HepG2 (cell line): ENCODE measurements around the gene PFN4. TPM values are rescaled to one million over a fixed set of nuclear protein-coding genes. Genes with fewer than 3 reads are reported as not detected.

Experiments used
- CBX5 ChIP-seq: sonication (generic); formaldehyde crosslinking; IDR thresholded peaks from 2 replicates; pipeline ENCODE4 v1.4.0; 2020; ENCODE audit warnings: missing genetic modification reagents, borderline replicate concordance
- ELK4 ChIP-seq: sonication (generic); formaldehyde crosslinking; IDR thresholded peaks from 2 replicates; pipeline ENCODE4 v1.9.0; 2021; ENCODE audit warnings: missing genetic modification reagents, borderline replicate concordance
- GRHL1 ChIP-seq: sonication (generic); formaldehyde crosslinking; conservative IDR thresholded peaks from 2 replicates; pipeline ENCODE4 v1.8.0; 2022; ENCODE audit warnings: missing genetic modification reagents
- IRF9 ChIP-seq: sonication (generic); formaldehyde crosslinking; IDR thresholded peaks from 2 replicates; pipeline ENCODE4 v1.8.0; 2022; ENCODE audit warnings: missing genetic modification reagents, mild to moderate bottlenecking, borderline replicate concordance
- PBX3 ChIP-seq: sonication (generic); formaldehyde crosslinking; IDR thresholded peaks from 2 replicates; pipeline ENCODE4 v1.8.1; 2023; ENCODE audit warnings: missing genetic modification reagents, inconsistent platforms, borderline replicate concordance
- PLSCR1 ChIP-seq: sonication (generic); formaldehyde crosslinking; IDR thresholded peaks from 2 replicates; pipeline ENCODE4 v1.5.0; 2020; ENCODE audit warnings: missing genetic modification reagents, mild to moderate bottlenecking, borderline replicate concordance
- RNF2 ChIP-seq: fragments of 450-650 bp; conservative IDR thresholded peaks from 2 replicates; pipeline ENCODE4 v1.6.1; 2016; ENCODE audit warnings: low read depth
- SNAPC2 ChIP-seq: sonication (generic); formaldehyde crosslinking; IDR thresholded peaks from 2 replicates; pipeline ENCODE4 v1.8.1; 2022; ENCODE audit warnings: mild to moderate bottlenecking, missing genetic modification reagents
- STAG1 ChIP-seq: sonication (generic); formaldehyde crosslinking; IDR thresholded peaks from 2 replicates; pipeline ENCODE4 v1.4.0; 2020; ENCODE audit warnings: missing genetic modification reagents
- STAT5B ChIP-seq: sonication (generic); formaldehyde crosslinking; IDR thresholded peaks from 2 replicates; pipeline ENCODE4 v1.4.0; 2020; ENCODE audit warnings: missing genetic modification reagents
- TRIM24 ChIP-seq: sonication (generic); formaldehyde crosslinking; IDR thresholded peaks from 2 replicates; pipeline ENCODE4 v1.8.0; 2022; ENCODE audit warnings: mild to moderate bottlenecking, missing genetic modification reagents
- ZBTB1 ChIP-seq: sonication (generic); formaldehyde crosslinking; IDR thresholded peaks from 2 replicates; pipeline ENCODE4 v1.4.0; 2020; ENCODE audit warnings: missing genetic modification reagents, borderline replicate concordance
- ZBTB10 ChIP-seq: sonication (generic); formaldehyde crosslinking; IDR thresholded peaks from 2 replicates; pipeline ENCODE4 v1.4.0; 2020; ENCODE audit warnings: missing genetic modification reagents, borderline replicate concordance
- ZFP36L1 ChIP-seq: sonication (generic); formaldehyde crosslinking; IDR thresholded peaks from 2 replicates; pipeline ENCODE4 v1.8.0; 2022; ENCODE audit warnings: mild to moderate bottlenecking, missing genetic modification reagents, moderate library complexity
- ZNF44 ChIP-seq: sonication (generic); formaldehyde crosslinking; IDR thresholded peaks from 2 replicates; pipeline ENCODE4 v1.5.1; 2020; ENCODE audit warnings: mild to moderate bottlenecking, missing genetic modification reagents
- ZNF550 ChIP-seq: sonication (generic); formaldehyde crosslinking; IDR thresholded peaks from 2 replicates; pipeline ENCODE4 v1.4.0; 2020; ENCODE audit warnings: mild to moderate bottlenecking, missing genetic modification reagents, borderline replicate concordance
- ZNF597 ChIP-seq: sonication (generic); formaldehyde crosslinking; IDR thresholded peaks from 2 replicates; pipeline ENCODE4 v1.5.0; 2020; ENCODE audit warnings: missing genetic modification reagents
- ZNF75D ChIP-seq: sonication (generic); formaldehyde crosslinking; IDR thresholded peaks from 2 replicates; pipeline ENCODE4 v1.8.1; 2023; ENCODE audit warnings: missing genetic modification reagents, mild to moderate bottlenecking, borderline replicate concordance
- ZNF768 ChIP-seq: sonication (generic); formaldehyde crosslinking; IDR thresholded peaks from 2 replicates; pipeline ENCODE4 v1.4.0; 2020; ENCODE audit warnings: missing genetic modification reagents
- polyA plus RNA-seq, 8 experiments: library from polyadenylated mRNA; depleted of rRNA in 3 of 8; stranded (reverse) in 7 of 8; unstranded in 1 of 8; fragments of >200 nt; fragmentation: Illumina TruSeq in 4 of 8; extraction: Trizol in 4 of 8; gene quantifications; 2 replicates each; pipeline versions ENCODE4 v1.2.1 to v1.2.3, GENCODE V29; 2011 to 2016; ENCODE audit warnings: low read depth in 4 of 8, missing spikeins in 1 of 8, mixed read lengths in 1 of 8; ENCODE audit not compliant: insufficient read depth in 1 of 8
- total RNA-seq, 5 experiments: library from RNA; depleted of rRNA; stranded (reverse); fragments of >200 nt; fragmentation: Illumina TruSeq; extraction: Trizol; gene quantifications; 2 replicates each; pipeline ENCODE4 v1.2.3, GENCODE V29; 2016; ENCODE audit warnings: low read depth in 1 of 5

PFN4 gene
- total and polyA plus RNA-seq, 2 of the 13 experiments (the other 11 are each of a cell fraction or from before 2014, with no cell fraction given) = 0.12 to 0.20 TPM

GRCh38 chr2:24123922-24124580 lies 917 bp upstream of the PFN4 start (continued):
- TF ChIP-seq IRF9 (CRISPR knock-in tag) (no peak), ZNF597 (CRISPR knock-in tag) (no peak), RNF2 (no peak), PLSCR1 (CRISPR knock-in tag) (no peak), SNAPC2 (CRISPR knock-in tag) (no peak), ELK4 (CRISPR knock-in tag) (no peak), STAG1 (CRISPR knock-in tag) (no peak), ZNF768 (CRISPR knock-in tag) (no peak), ZNF75D (CRISPR knock-in tag) (no peak), ZNF44 (CRISPR knock-in tag) (0 out of 2 replicates have a peak, but pooled peaks have one; percentile 23), ZFP36L1 (CRISPR knock-in tag) (no peak), ZNF550 (CRISPR knock-in tag) (no peak), TRIM24 (no peak), ZBTB10 (no peak), STAT5B (no peak), PBX3 (CRISPR knock-in tag) (no peak), CBX5 (0 out of 2 replicates have a peak, but pooled peaks have one; percentile 52), ZBTB1 (no peak), GRHL1 (CRISPR knock-in tag) (no peak)
